Measurements from ENCODE around the gene MRPS6.
A peak's percentile ranks its signal among the peaks of the same experiment; 100 is the strongest.

Gene MRPS6

GRCh38 chr21:34135330-34135729, 62.0 kb downstream of the MRPS6 start:
- no peak for DNase-seq

GRCh38 chr21:34141373-34141772, 68.0 kb downstream of the MRPS6 start:
- no peak for DNase-seq

- DNase-seq = no peak
These were observed 70.4 kb downstream of the MRPS6 start for GRCh38 chr21:34143685-34144182.

- no peak for DNase-seq
These were observed 70.8 kb downstream of the MRPS6 start for GRCh38 chr21:34144224-34144623.

- DNase-seq = no peak
These were observed 74.5 kb downstream of the MRPS6 start for GRCh38 chr21:34147792-34148418.

- DNase-seq = no peak
These were observed 75.0 kb downstream of the MRPS6 start for GRCh38 chr21:34148419-34148804.

- DNase-seq = no peak
These were observed 75.6 kb downstream of the MRPS6 start for GRCh38 chr21:34148826-34149558.

- no peak for DNase-seq
These were observed 79.1 kb downstream of the MRPS6 start for GRCh38 chr21:34152500-34152899.

- DNase-seq = peak; percentile 26
These were observed 81.5 kb downstream of the MRPS6 start for GRCh38 chr21:34154878-34155277.

GRCh38 chr21:34156957-34157356, 83.6 kb downstream of the MRPS6 start:
- DNase-seq = no peak

- no peak for DNase-seq
These were observed 84.1 kb downstream of the MRPS6 start for GRCh38 chr21:34157521-34157920.

- no peak for DNase-seq
These were observed 85.8 kb downstream of the MRPS6 start for GRCh38 chr21:34158866-34159835.

GRCh38 chr21:34166468-34166867, 93.1 kb downstream of the MRPS6 start:
- peak; percentile 28 for DNase-seq

GRCh38 chr21:34170886-34171285, 97.5 kb downstream of the MRPS6 start:
- no peak for DNase-seq

GRCh38 chr21:34174470-34174869, 101.1 kb downstream of the MRPS6 start:
- DNase-seq = no peak

GRCh38 chr21:34176448-34176847, 103.1 kb downstream of the MRPS6 start:
- no peak for DNase-seq

GRCh38 chr21:34177919-34178567, 104.7 kb downstream of the MRPS6 start:
- DNase-seq = no peak

- no peak for DNase-seq
These were observed 106.0 kb downstream of the MRPS6 start for GRCh38 chr21:34179204-34179935.

GRCh38 chr21:34180407-34180806, 107.0 kb downstream of the MRPS6 start:
- no peak for DNase-seq

- no peak for DNase-seq
These were observed 107.5 kb downstream of the MRPS6 start for GRCh38 chr21:34180826-34181359.

- no peak for DNase-seq
These were observed 108.2 kb downstream of the MRPS6 start for GRCh38 chr21:34181431-34182039.
